Measurements from ENCODE around the gene CREM.

Gene CREM

GRCh38 chr10:35219292-35219691 is 92.6 kb downstream of the CREM start:
- H3K27ac ChIP-seq (ENCODE audit: low read depth, low read length), result no peak overlapping the region
- no peaks in the 10 kb centered on the region for H3K9me3 ChIP-seq (ENCODE audit: control insufficient read depth, insufficient read depth, low read length)
- H3K4me1 ChIP-seq (ENCODE audit: control insufficient read depth, insufficient read depth, low read length), result no peaks in the 10 kb centered on the region
- no peaks in the 10 kb centered on the region for H3K27me3 ChIP-seq (ENCODE audit: control insufficient read depth, insufficient read depth, low read length)
- H3K4me3 ChIP-seq (ENCODE audit: low read depth, low read length), result no peak overlapping the region
- no peaks in the 10 kb centered on the region for H3K36me3 ChIP-seq (ENCODE audit: control insufficient read depth, insufficient read depth, low read length)
- no peak overlapping the region for H3K9ac ChIP-seq (ENCODE audit: low read depth, low read length)

DNA sequence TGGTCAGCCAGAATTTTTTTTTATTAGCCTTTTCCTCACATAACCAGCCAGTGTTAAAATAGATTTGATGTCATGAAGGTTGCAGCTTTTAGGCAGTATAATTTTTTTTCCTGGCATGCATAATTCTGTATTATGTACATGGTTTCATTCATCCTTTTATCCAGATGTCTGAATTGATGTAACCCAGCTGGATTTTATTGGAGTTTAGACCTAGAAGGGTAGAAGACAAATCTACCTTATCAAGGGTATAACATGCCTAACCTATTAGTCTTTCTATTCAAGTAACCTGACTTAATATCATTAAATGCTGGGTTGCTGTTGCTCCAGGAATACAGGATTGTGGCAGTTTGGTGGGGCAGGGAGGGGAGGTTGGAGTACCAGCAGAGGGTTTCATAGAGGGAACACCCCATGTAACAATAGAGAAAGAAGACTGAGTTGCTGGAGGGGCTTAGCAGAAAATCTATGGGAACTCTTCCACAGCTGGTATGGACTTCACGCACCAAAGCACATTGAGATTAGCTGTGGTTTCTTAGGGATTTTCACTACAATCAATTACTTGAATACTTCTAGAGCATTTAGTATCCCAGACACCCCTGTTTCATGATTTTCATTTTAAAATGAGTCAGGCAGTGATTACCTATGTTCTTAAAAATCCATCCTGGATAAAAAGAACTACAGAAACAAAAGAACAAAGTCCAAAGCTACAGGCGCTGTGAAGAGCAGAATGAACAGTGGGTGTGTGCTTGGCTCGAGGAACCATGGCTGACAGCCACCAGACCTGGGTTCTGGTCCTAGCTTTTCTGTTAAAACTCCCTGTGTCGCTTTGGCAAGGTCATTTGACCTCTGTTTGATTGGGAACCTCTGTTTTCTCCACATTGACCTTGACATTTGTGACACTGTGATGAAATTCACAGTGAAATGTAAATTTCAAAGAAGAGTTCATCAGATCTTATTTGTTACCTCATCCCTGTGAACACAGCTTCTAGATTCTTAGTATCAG is 93.5 kb downstream of the CREM start:
- H3K4me3 ChIP-seq (ENCODE audit: low read depth, low read length), result no peak overlapping the region
- no peaks in the 10 kb centered on the region for H3K27me3 ChIP-seq (ENCODE audit: control insufficient read depth, insufficient read depth, low read length)
- no peaks in the 10 kb centered on the region for H3K36me3 ChIP-seq (ENCODE audit: control insufficient read depth, insufficient read depth, low read length)
- H3K4me1 ChIP-seq (ENCODE audit: control insufficient read depth, insufficient read depth, low read length), result no peaks in the 10 kb centered on the region
- no peaks in the 10 kb centered on the region for H3K9me3 ChIP-seq (ENCODE audit: control insufficient read depth, insufficient read depth, low read length)
- H3K9ac ChIP-seq (ENCODE audit: low read depth, low read length), result no peak overlapping the region
- H3K27ac ChIP-seq (ENCODE audit: low read depth, low read length), result no peak overlapping the region

GRCh38 chr10:35223016-35223415 is 96.4 kb downstream of the CREM start:
- H3K36me3 ChIP-seq (ENCODE audit: control insufficient read depth, insufficient read depth, low read length), result no peaks in the 10 kb centered on the region
- H3K4me1 ChIP-seq (ENCODE audit: control insufficient read depth, insufficient read depth, low read length), result no peaks in the 10 kb centered on the region
- H3K9me3 ChIP-seq (ENCODE audit: control insufficient read depth, insufficient read depth, low read length), result no peaks in the 10 kb centered on the region
- H3K27ac ChIP-seq (ENCODE audit: low read depth, low read length), result no peak overlapping the region
- no peak overlapping the region for H3K4me3 ChIP-seq (ENCODE audit: low read depth, low read length)
- H3K9ac ChIP-seq (ENCODE audit: low read depth, low read length), result no peak overlapping the region
- no peaks in the 10 kb centered on the region for H3K27me3 ChIP-seq (ENCODE audit: control insufficient read depth, insufficient read depth, low read length)

- H3K4me1 ChIP-seq (ENCODE audit: control insufficient read depth, insufficient read depth, low read length), result no peaks in the 10 kb centered on the region
- no peaks in the 10 kb centered on the region for H3K36me3 ChIP-seq (ENCODE audit: control insufficient read depth, insufficient read depth, low read length)
- H3K4me3 ChIP-seq (ENCODE audit: low read depth, low read length), result no peak overlapping the region
- no peak overlapping the region for H3K9ac ChIP-seq (ENCODE audit: low read depth, low read length)
- H3K27me3 ChIP-seq (ENCODE audit: control insufficient read depth, insufficient read depth, low read length), result no peaks in the 10 kb centered on the region
- H3K9me3 ChIP-seq (ENCODE audit: control insufficient read depth, insufficient read depth, low read length), result no peaks in the 10 kb centered on the region
- no peak overlapping the region for H3K27ac ChIP-seq (ENCODE audit: low read depth, low read length)
These were observed 97.5 kb downstream of the CREM start for GRCh38 chr10:35224045-35224740.

DNA sequence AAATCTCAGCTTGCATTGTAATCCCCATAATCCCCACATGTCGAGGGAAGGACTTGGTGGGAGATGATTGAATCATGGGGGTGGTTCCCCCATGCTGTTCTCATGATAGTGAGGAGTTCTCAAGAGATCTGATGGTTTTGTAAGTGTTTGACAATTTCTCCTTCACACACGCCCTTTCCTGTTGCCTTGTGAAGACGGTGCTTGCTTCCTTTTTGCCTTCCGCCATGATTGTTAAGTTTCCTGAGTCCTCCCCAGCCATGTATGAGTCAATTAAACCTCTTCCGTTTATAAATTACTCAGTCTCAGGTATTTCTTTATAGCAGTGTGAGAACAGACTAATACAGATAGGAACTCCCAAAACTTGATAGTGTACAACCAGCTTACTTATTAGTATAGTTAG is 98.6 kb downstream of the CREM start:
- no peak overlapping the region for H3K27ac ChIP-seq (ENCODE audit: low read depth, low read length)
- no peak overlapping the region for H3K9ac ChIP-seq (ENCODE audit: low read depth, low read length)
- no peak overlapping the region for H3K4me3 ChIP-seq (ENCODE audit: low read depth, low read length)
- peaks cover 3% of the 10 kb centered on the region; the same call in 1 of the 2 replicates for H3K4me1 ChIP-seq (ENCODE audit: control insufficient read depth, insufficient read depth, low read length)
- H3K9me3 ChIP-seq (ENCODE audit: control insufficient read depth, insufficient read depth, low read length), result no peaks in the 10 kb centered on the region
- H3K27me3 ChIP-seq (ENCODE audit: control insufficient read depth, insufficient read depth, low read length), result no peaks in the 10 kb centered on the region
- no peaks in the 10 kb centered on the region for H3K36me3 ChIP-seq (ENCODE audit: control insufficient read depth, insufficient read depth, low read length)

- Histone ChIP-seq H3K4me1 (ENCODE audit: control insufficient read depth, insufficient read depth, low read length) (peaks cover 5% of the 10 kb centered on the region; the same call in 1 of the 2 replicates), H3K9ac (ENCODE audit: low read depth, low read length) (no peak overlapping the region), H3K27ac (ENCODE audit: low read depth, low read length) (no peak overlapping the region), H3K36me3 (ENCODE audit: control insufficient read depth, insufficient read depth, low read length) (no peaks in the 10 kb centered on the region), H3K4me3 (ENCODE audit: low read depth, low read length) (no peak overlapping the region), H3K27me3 (ENCODE audit: control insufficient read depth, insufficient read depth, low read length) (no peaks in the 10 kb centered on the region), H3K9me3 (ENCODE audit: control insufficient read depth, insufficient read depth, low read length) (no peaks in the 10 kb centered on the region)
These were observed 99.9 kb downstream of the CREM start for GRCh38 chr10:35226507-35226906.

DNA sequence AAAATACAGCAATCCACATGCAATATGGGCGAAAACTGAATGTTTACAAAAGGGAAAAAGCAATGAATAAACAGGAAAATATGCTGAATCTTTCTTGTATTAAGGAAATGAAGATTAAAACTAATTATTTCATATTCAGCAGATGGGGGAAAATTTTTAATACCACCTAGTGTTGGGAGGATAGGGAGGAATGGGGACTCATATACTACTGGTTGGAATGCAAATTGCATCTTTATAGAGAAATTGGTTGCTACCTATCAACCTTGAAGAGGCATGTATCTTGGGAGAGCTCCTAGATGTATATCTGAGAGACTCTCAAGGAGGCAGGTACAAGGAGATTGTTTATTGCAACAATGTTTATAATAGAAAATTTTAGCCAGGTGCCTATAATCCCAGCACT is 101.4 kb downstream of the CREM start:
- H3K27me3 ChIP-seq (ENCODE audit: control insufficient read depth, insufficient read depth, low read length), result no peaks in the 10 kb centered on the region
- no peaks in the 10 kb centered on the region for H3K9me3 ChIP-seq (ENCODE audit: control insufficient read depth, insufficient read depth, low read length)
- no peak overlapping the region for H3K27ac ChIP-seq (ENCODE audit: low read depth, low read length)
- H3K4me3 ChIP-seq (ENCODE audit: low read depth, low read length), result no peak overlapping the region
- no peaks in the 10 kb centered on the region for H3K36me3 ChIP-seq (ENCODE audit: control insufficient read depth, insufficient read depth, low read length)
- no peak overlapping the region for H3K9ac ChIP-seq (ENCODE audit: low read depth, low read length)
- peaks cover 5% of the 10 kb centered on the region; the same call in 1 of the 2 replicates for H3K4me1 ChIP-seq (ENCODE audit: control insufficient read depth, insufficient read depth, low read length)

DNA sequence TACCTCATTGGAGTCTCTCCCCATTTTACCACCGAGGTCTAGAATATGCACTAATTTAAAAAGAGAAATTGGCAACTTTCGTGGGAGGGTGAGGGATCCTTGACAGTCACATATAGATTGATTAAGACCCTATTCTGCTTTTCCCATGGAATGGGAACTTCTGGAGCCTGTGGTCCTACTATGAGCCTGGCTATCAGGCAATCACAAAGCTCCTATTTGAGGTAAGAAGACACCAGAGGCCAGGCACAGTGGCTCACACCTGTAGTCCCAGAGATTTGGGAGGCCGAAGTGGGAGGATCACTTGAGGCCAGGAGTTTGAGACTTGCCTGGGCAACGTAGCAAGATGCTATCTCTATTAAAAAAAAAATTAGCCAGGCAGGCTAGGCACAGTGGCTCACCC is 105.0 kb downstream of the CREM start:
- Histone ChIP-seq H3K36me3 (ENCODE audit: control insufficient read depth, insufficient read depth, low read length) (no peaks in the 10 kb centered on the region), H3K9ac (ENCODE audit: low read depth, low read length) (no peak overlapping the region), H3K4me3 (ENCODE audit: low read depth, low read length) (no peak overlapping the region), H3K27ac (ENCODE audit: low read depth, low read length) (no peak overlapping the region), H3K4me1 (ENCODE audit: control insufficient read depth, insufficient read depth, low read length) (peaks cover 5% of the 10 kb centered on the region; the same call in 1 of the 2 replicates), H3K27me3 (ENCODE audit: control insufficient read depth, insufficient read depth, low read length) (no peaks in the 10 kb centered on the region), H3K9me3 (ENCODE audit: control insufficient read depth, insufficient read depth, low read length) (no peaks in the 10 kb centered on the region)

GRCh38 chr10:35232527-35232926 is 105.9 kb downstream of the CREM start:
- H3K4me1 ChIP-seq (ENCODE audit: control insufficient read depth, insufficient read depth, low read length), result peaks cover 5% of the 10 kb centered on the region; the same call in 1 of the 2 replicates
- no peaks in the 10 kb centered on the region for H3K27me3 ChIP-seq (ENCODE audit: control insufficient read depth, insufficient read depth, low read length)
- H3K9ac ChIP-seq (ENCODE audit: low read depth, low read length), result no peak overlapping the region
- H3K36me3 ChIP-seq (ENCODE audit: control insufficient read depth, insufficient read depth, low read length), result no peaks in the 10 kb centered on the region
- no peak overlapping the region for H3K27ac ChIP-seq (ENCODE audit: low read depth, low read length)
- H3K9me3 ChIP-seq (ENCODE audit: control insufficient read depth, insufficient read depth, low read length), result no peaks in the 10 kb centered on the region
- no peak overlapping the region for H3K4me3 ChIP-seq (ENCODE audit: low read depth, low read length)

DNA sequence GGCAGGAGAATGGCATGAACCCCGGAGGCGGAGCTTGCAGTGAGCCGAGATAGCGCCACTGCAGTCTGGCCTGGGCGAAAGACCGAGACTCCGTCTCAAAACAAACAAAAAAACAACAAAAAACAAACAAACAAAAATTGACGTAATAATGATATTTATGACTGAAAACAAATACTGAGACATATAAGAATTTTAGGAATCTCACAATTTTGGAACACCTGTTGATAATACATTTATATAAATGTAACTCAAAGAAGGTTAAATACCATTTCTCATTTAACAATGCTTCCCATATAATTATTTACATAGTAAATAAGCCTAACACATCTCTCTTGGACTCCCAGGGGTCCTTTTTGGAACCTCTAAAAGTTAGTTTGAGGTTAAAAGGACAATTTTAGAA is 107.4 kb downstream of the CREM start:
- H3K27ac ChIP-seq (ENCODE audit: low read depth, low read length), result no peak overlapping the region
- peaks cover 5% of the 10 kb centered on the region; the same call in 1 of the 2 replicates for H3K4me1 ChIP-seq (ENCODE audit: control insufficient read depth, insufficient read depth, low read length)
- no peaks in the 10 kb centered on the region for H3K9me3 ChIP-seq (ENCODE audit: control insufficient read depth, insufficient read depth, low read length)
- H3K4me3 ChIP-seq (ENCODE audit: low read depth, low read length), result no peak overlapping the region
- H3K27me3 ChIP-seq (ENCODE audit: control insufficient read depth, insufficient read depth, low read length), result no peaks in the 10 kb centered on the region
- H3K9ac ChIP-seq (ENCODE audit: low read depth, low read length), result no peak overlapping the region
- no peaks in the 10 kb centered on the region for H3K36me3 ChIP-seq (ENCODE audit: control insufficient read depth, insufficient read depth, low read length)

GRCh38 chr10:35236739-35237138 is 110.1 kb downstream of the CREM start:
- no peaks in the 10 kb centered on the region for H3K9me3 ChIP-seq (ENCODE audit: control insufficient read depth, insufficient read depth, low read length)
- no peak overlapping the region for H3K4me3 ChIP-seq (ENCODE audit: low read depth, low read length)
- no peak overlapping the region for H3K9ac ChIP-seq (ENCODE audit: low read depth, low read length)

More at GRCh38 chr10:35236739-35237138, 110.1 kb downstream of the CREM start:
- H3K27me3 ChIP-seq (ENCODE audit: control insufficient read depth, insufficient read depth, low read length), result no peaks in the 10 kb centered on the region
- H3K36me3 ChIP-seq (ENCODE audit: control insufficient read depth, insufficient read depth, low read length), result no peaks in the 10 kb centered on the region
- no peak overlapping the region for H3K27ac ChIP-seq (ENCODE audit: low read depth, low read length)
- H3K4me1 ChIP-seq (ENCODE audit: control insufficient read depth, insufficient read depth, low read length), result no peaks in the 10 kb centered on the region
